Tongue (tissue), 2 donors: ENCODE measurements around the gene COL27A1. TPM values are rescaled to one million over a fixed set of nuclear protein-coding genes. Genes with fewer than 3 reads are reported as not detected.
"Not testable (repeated sequence)": the region's sequence is repeated elsewhere in the genome, so short reads cannot be mapped to it uniquely, and the experiment has no call there.

Source experiments
- DNase-seq: peaks from one replicate; pipeline ENCODE4 v3.0.0-alpha.2; 2015
- total RNA-seq: library from RNA; depleted of rRNA; stranded (reverse); fragments of >200 nt; gene quantifications from one replicate; pipeline ENCODE4 v1.2.3, GENCODE V29; 2014

Gene COL27A1
- total RNA-seq, 1 donor from 2014 or later = 21.6 TPM

DNA sequence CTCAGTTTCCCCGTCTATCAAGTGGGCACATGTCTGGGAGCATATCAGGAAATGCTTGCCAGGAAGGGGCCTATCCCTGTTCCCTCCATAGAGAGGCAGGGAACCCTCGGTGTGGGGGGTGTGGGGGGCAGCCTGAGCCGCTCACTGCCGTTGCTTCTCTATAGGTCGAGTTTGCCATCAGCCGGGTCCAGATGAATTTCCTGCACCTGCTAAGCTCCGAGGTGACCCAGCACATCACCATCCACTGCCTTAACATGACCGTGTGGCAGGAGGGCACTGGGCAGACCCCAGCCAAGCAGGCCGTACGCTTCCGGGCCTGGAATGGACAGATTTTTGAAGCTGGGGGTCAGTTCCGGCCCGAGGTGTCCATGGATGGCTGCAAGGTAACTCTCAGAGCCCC, 153.8 kb downstream of the COL27A1 start:
- DNase-seq = no peak

DNA sequence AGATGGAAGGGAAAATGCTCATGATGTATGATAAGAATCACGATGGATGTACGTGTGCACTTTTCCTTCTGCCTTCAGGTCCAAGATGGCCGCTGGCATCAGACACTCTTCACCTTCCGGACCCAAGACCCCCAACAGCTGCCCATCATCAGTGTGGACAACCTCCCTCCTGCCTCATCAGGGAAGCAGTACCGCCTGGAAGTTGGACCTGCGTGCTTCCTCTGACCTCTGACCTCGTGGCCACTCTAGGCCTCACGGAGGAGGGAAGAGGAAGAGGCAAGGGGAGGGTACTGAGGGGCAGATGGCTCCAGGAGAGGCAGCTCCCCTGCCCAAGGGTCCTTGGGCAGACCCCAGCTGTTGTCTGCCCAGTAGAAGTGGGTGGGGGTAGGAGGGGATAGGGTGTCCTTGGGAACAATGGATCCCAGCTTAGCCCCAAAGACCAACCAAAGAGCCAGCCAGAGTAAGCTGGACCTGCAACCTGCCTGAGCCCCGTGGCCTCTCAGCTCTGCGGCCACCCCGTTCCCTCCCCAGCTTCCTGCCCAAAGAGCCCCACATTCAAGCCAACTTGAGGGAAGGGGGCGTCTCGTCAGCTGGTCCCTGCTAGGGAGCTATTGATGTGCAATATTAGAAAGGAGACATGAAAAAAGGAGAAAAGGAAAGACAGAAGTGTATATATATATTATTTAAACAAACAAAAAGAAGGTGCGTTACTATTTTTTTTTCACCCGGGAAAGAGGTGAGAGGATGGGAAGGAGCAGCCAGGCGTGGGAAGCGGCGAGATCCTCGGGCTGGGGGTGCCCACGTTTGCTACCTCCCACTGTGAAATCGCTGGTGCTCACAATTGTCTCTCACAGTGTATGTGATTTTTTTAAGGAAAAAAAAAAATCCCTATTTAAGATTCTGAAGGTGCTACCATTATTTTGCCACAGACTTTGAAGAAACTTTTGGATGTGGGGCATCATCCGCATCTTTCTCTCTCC, 155.4 kb downstream of the COL27A1 start:
- no peak for DNase-seq

DNA sequence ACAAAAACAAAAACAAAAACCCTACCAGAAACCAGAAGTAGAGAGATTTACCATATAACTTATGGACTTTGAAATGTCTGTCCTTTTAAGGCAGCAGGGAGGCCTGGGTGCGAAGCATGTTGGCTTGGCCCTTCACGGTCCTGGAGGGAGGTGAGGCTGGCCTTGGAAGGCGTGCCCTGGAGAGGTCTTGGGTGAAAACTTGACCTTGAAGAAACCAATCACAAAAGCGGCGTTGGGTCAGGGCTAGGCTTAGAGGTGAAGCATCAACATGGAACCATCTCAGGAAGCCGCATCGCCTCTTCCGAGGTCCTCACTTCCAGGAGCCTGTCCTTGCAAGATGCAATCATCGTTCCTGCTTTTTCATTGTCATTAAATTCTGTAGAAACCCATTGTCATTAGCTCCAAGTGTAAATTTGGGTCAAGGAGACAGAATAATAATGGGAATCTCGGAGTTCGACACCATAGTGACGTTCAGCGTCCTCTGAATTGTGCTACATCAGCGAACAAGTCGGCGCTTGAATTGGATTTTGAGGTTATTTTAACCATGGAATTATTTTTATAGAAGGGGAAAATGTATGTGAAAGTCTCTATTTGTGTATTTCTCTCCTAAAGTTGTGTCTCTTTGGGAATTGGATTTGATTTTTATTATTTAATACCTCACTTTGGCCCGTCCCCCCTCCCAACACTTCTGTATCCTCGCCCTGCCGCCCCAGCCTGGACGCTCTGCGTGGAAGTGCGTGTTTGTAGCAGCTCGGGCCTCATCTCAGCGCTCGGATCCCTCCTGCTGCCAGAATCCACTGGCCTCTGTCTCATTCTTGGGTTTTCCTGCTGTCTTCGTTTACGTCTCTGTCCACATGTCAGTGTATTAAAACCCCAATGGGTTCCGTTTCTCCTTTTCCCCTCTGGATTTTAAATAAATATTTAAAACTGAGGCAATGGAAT, 156.5 kb downstream of the COL27A1 start:
- no peak for DNase-seq

DNA sequence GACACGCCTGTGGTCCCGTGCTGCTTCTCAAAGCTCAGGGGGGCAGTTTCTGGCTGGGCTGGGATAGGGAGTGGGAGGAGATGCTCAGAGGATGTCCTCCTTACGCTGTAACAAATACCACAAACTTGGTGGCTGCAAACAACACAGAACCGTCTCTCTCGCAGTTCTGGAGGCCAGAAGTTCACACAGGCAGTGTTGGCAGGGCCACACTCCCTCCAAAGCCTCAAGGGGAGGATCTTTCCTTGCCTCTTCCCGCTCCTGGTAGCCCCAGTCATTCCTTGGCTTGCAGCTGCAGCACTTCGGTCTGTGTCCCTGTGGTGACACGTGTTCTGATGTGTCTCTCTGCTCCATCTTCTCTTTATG, 157.2 kb downstream of the COL27A1 start:
- no peak for DNase-seq

DNA sequence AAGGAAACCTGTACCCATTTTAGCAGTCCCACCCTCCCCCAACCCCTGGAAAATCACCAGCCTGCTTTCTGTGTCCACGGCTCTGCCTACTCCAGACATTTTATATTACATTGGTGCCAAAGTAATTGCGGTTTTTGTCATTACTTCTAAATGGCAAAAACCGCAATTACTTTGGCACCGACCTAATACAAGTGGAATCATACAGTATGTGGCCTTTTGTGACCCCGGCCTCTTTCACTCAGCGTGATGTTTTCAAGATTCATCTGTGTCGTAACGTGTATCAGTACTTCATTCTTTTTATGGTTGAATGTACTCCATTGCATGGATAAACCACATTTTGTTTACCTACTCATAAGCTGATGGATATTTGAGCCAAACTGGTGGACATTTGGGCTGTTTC, 157.8 kb downstream of the COL27A1 start:
- no peak for DNase-seq

DNA sequence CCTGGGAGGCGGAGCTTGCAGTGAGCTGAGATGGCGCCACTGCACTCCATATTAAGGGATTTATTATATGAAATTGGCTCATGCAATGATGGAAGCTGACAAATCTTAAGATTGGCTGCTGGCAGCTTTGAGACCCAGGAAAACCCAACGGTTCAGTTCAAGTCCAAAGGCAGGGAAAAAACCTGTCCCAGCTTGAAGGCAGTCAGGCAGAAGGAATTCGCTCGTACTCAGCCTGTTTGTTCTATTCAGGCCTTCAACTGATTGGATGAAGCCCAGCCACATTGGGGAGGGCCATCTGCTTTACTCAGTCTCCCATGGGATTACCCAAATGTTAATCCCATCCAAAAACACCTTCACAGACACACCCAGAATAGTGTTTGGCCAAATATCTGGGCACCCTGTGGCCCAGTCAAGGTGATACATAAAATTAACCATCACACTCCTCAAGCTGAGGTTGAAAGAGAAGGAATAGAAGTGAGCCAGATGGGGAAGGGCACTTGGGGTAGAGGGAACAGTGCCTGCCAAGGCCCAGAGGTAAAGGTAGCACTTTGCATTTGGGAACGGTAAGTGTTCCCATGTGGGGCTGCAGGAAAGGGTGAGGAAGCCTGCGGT, 159.0 kb downstream of the COL27A1 start:
- no peak for DNase-seq

DNA sequence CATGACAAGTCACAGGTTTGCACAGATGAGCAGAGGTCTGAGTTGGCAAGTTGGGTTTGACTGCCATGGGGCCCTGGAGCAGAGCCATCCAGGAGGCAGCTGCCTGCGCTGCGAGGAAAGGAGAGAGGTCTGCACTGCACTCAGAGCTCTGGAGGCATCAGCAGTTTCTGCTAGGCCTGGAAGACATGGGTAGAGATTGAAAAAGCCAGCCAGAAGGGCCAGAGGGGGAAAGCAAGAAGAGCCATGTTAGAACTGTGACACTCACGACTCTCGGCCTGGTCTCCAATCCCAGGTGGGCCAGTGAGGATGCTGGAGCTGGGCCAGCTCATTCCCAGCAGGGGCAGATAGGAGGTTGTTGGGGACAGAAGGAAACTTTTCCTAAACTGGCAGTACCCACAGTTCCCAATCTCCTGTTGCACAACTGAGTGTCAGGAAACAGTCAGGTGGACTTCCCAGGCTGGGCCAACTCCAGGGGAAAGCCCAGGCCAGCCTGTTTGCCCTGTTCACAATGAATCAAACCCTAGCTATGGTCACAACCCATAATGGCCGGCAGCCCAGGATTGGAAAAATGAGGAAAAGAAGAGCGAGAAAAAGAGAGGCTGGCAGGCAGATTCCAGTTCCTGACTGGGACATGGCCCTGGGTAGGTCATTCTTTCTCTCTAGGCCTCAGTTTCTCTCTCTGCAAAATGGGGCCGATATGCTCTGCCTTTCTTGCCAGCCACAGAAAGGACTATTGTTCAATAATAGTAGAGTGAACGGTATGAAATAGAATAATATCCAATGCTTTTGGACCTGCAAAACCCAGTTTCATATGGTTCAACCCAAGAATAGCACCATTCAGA, 159.8 kb downstream of the COL27A1 start:
- no peak for DNase-seq

DNA sequence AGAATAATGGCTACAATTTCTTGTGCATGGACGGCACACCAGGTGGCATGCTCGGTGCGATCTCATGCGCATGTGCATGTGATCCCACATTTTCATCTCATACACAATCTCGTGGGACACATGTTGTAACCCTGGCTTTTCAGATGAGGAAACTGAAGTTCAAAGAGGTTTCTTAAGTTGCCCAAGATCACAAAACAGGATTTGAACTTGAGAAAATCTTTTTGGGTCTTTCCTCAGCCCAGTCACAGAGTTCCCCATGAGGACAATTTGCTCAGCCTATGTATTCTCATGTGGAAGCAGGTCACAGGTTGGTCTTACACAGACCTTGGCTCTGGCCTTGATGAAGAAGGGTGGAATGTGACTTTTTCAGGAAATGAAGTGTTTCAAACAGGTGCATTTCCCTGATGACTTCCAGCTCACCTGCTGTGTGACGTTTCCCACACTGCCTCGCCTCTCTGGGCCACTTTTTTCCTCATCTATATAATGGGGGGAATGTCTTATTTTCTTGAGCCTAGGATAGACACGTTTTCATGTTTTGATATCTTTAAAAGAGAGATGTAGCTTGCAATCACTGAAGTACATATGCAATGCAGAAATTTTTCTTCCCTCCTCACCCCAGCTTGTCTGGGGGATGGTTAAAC, 160.5 kb downstream of the COL27A1 start:
- DNase-seq = no peak

DNA sequence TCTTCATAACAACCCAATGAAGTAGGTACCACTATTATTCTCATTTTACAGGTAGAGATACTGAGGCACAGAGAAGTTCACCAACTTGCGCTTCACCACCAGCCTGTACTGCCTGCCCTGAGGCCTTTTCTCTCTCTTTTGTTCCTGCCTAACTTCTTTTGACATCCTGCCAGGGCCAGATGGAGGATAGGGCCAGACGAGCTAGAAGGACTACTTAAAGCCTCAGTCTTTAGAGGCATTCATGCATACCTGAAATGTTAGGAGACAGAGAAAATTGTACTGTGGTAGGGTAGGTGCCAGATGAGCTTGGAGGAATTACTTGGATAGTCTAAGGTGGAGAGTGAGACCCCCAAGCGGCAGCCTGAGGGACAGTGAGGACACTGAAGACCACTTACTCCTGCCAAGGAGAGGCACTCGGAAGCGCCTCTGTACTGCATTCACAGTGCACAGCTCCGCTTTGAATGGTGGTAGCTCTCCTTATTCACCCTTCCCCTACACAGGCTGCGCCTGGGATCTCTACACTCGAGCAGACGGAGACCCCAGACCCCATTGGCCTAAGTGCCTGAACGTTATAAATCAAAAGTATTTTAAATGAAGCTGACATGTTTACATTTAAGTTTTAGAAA, 161.4 kb downstream of the COL27A1 start:
- DNase-seq = peak; percentile 21

DNA sequence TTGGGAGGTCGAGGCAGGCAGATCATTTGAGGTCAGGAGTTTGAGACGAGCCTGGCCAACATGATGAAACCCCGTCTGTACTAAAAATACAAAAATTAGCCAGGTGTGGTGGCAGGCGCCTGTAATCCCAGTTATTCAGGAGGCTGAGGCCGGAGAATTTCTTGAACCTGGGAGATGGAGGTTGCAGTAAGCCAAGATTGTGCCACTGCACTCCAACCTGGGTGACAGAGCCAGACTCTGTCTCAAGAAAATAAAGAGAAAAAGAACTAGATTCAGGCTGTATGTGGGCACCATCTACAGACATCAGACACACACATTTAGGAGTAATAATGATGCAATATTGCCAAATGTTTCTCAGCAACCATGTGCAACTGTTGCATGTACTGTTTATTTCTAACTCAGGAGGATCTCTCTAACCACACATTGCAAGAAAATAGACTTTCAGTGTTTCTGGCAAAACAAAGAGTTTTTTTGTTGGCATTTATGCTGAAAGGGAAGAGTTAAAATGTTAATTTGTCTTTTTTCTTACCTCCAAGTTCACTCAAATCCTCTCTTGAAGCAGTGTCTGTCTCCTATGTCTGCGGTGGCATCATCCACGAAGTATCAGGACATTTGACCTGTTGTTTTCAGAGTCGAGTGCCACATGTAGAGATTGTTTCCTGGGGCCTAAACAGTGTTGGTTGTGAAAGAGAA, 162.5 kb downstream of the COL27A1 start:
- DNase-seq = no peak

DNA sequence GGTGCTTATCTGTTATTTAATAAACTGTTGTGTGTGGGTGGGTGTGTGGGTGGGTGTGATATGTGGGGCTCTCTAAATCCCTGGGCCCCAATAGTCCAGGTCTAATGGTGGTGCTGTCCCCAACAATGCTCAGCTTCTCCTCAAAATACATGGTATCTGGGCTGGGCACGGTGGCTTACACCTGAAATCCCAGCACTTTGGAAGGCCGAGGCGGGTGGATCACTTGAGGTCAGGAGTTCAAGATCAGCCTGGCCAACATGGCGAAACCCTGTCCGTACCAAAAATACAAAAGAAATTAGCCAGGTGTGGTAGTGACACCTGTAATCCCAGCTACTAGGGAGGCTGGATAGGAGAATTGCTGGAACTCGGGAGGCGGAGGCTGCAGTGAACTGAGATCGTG, 163.1 kb downstream of the COL27A1 start:
- no peak for DNase-seq

DNA sequence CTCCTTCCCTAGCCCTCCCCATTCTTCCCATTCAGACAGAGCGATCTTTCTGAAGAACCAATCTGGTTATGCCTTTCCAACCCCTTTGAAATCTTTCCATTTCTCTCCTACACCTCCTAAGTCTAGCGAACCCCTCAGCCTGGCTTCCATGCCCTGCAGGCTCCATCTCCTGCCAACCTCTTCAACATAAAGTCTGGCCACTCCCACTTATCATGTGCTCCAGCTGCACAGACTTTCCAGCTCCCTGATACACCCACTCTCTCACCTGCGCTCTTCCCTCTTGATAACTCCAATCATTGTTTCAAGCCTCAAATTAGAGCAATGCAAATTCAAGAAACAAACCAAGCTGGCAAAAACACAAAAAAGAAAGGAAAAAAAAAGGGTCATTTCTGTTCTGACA, 163.8 kb downstream of the COL27A1 start:
- DNase-seq = no peak

DNA sequence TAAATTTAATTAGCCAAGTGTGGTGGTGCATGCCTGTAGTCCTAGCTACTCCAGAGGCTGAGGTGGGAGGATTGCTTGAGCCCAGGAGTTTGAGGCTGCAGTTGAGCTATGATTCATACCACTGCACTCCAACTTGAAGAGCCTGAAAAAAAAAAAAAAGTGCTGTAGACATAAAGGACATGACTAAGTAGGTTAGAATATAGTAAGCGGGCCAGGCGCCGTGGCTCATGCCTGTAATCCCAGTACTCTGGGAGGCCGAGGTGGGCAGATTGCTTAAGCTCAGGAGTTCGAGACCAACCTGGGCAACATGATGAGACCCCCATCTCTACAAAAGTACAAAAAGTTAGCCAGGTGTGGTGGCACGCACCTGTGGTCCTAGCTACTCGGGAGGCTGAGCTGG, 165.4 kb downstream of the COL27A1 start:
- DNase-seq = not testable (repeated sequence)

DNA sequence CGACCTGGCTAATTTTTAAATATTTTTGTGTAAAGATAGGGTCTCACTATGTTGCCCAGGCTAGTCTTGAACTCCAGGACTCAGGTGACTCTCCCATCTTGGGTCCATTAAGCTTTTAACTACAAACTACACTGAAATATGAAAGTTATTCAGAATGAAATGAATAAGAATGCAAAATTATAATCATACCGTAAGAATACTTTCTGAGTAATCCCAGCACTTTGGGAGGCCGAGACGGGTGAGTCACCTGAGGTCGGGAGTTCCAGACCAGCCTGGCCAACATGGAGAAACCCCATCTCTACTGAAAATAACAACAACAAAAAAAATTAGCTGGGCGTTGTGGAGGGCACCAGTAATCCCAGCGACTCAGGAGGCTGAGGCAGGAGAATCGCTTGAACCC, 166.4 kb downstream of the COL27A1 start:
- DNase-seq = no peak

DNA sequence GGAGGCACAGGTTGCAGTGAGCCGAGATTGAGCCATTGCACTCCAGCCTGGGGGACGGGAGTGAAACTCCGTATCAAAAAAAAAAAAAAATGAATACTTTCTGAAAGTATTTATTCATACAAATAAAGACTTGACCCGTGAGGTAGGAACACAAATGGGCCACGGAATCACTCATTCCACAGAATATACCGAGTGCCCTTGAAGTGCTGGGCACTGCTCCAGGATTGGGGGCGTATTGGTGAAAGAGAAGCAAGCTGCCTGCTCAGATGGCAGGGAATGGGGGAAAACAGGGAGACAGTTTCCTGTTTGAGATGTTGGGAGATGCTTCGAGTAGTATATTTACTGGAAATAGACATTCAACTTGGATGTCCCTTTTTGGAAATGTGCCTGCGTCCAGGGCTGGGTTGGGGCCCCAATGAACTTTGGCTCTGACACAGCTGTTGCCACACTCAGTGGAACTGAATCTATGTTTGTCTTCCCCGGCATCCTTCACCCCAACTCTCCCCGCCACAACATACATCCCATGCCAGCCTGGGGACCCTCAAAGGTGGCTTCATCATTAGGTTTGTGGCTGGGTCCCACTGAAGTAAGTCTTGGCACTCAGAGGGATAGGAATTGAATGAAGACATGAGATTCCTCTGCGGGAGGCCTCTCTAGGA, 167.0 kb downstream of the COL27A1 start:
- DNase-seq = not testable (repeated sequence)

DNA sequence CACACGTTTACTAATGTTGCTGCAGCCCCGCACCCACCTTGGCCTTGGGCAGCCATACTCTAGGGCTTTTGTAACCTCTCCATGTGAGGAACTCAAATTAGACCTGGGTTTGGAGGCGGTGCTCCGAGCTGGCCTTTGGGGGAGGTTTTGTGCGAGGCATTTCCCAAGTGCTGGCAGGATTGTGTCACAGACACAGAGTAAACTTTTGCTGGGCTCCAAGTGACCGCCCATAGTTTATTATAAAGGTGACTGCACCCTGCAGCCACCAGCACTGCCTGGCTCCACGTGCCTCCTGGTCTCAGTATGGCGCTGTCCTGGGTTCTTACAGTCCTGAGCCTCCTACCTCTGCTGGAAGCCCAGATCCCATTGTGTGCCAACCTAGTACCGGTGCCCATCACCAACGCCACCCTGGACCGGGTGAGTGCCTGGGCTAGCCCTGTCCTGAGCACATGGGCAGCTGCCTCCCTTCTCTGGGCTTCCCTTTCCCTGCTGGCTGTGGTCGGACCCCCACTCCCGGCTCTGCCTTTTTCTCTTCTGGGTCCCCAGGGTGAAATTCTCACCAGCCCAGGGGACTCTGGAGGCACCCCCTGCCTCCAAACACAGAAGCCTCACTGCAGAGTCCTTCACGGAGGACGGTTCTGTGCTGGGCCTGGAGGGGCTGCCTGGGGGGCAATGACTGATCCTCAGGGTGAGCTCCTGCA, 167.6 kb downstream of the COL27A1 start, which contains the start of gene ORM1:
ORM1 (plus strand) TSS at position 268 of the 701 bp plus-strand sequence; CDS start at position 304, 36 bp downstream.
- DNase-seq = not testable (repeated sequence)

DNA sequence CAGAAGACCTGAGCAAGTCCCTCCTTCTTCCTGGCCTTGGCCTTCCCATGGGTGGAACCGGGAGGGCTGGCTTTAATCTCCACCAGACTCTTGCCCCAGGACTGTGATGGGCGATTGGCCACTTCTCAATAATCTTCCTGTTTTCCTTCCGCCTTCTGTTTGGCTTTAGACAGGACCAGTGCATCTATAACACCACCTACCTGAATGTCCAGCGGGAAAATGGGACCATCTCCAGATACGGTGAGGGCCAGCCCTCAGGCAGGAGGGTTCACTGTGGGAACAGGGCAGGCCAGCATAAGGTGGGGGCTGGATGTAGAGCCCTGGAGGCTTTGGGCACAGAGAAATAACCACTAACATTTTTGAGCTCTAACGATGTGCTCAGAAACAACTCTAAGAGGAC, 168.5 kb downstream of the COL27A1 start:
- DNase-seq = not testable (repeated sequence)

DNA sequence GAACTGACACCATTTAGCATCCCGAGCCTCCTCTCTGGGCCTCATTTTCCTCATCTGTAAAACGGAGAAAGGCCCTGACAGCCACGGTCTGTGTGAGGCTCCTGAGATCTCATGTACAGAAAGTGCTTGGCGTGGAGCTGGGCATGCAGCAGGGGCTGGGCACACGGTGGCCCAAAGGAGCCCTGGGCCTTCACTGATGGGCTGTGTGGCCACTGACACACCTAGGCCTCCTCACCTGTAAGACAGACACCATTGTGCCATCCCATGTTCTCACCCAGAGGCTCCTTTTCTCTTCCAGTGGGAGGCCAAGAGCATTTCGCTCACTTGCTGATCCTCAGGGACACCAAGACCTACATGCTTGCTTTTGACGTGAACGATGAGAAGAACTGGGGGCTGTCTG, 169.2 kb downstream of the COL27A1 start:
- DNase-seq = no peak

DNA sequence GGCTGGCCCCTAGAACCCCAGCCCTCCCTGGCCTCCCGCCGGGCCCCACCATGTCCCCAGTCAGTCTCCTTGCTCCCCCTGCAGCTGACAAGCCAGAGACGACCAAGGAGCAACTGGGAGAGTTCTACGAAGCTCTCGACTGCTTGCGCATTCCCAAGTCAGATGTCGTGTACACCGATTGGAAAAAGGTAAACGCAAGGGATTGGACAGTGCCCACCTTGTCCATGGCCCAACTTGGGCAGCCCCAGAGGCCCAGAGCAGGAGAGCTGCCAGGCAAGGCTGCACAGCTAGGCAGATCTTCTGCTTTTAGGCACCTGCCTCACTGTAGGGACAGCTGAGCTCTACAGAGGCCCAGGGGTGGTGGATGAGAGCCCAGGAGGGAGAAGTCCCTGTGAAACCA, 169.6 kb downstream of the COL27A1 start:
- DNase-seq = not testable (repeated sequence)
